GM12878 (cell line): ENCODE measurements around the gene RGS5.
"Not testable (repeated sequence)": the region's sequence is repeated elsewhere in the genome, so short reads cannot be mapped to it uniquely, and the experiment has no call there.

Source experiments
- E4F1 ChIP-seq: fragments of 450-650 bp; IDR thresholded peaks from 2 replicates; pipeline ENCODE4 v1.6.1; 2018; ENCODE audit warnings: borderline replicate concordance, mild to moderate bottlenecking; ENCODE audit not compliant: partially characterized antibody
- EGR1 ChIP-seq, 2 experiments: IDR thresholded peaks; 1 replicate in 1 of 2; 2 replicates in 1 of 2; pipeline ENCODE4 v1.6.1; 2011 to 2012; ENCODE audit warnings: low read depth in 2 of 2, low read length in 2 of 2, borderline replicate concordance in 1 of 2, mild to moderate bottlenecking in 1 of 2, moderate library complexity in 1 of 2
- POLR2A ChIP-seq: IDR thresholded peaks from 2 replicates; pipeline ENCODE4 v1.6.1; 2011; ENCODE audit warnings: low read depth, mild to moderate bottlenecking, low read length
- POLR2AphosphoS5 ChIP-seq: IDR thresholded peaks from 2 replicates; pipeline ENCODE4 v1.6.1; 2011; ENCODE audit warnings: mild to moderate bottlenecking, low read length, inconsistent platforms
- RAD21 ChIP-seq: IDR thresholded peaks from 2 replicates; pipeline ENCODE4 v1.6.1; 2011; ENCODE audit warnings: mild to moderate bottlenecking, low read depth, low read length, moderate library complexity; ENCODE audit not compliant: insufficient read depth
- RCOR1 ChIP-seq: conservative IDR thresholded peaks from 2 replicates; pipeline ENCODE4 v1.6.1; 2012; ENCODE audit warnings: low read depth, low read length, improper control_type of control experiment
- SKIL ChIP-seq: fragments of 450-650 bp; IDR thresholded peaks from 2 replicates; pipeline ENCODE4 v1.6.1; 2017; ENCODE audit warnings: mild to moderate bottlenecking, low read depth, inconsistent platforms; ENCODE audit not compliant: poor library complexity, severe bottlenecking
- TF ChIP-seq, protein P1 (sequence below), 3 experiments: IDR thresholded peaks in 2 of 3; conservative IDR thresholded peaks in 1 of 3; 2 replicates each; pipeline ENCODE4 v1.5.1; 2011; ENCODE audit warnings: low read depth in 3 of 3, low read length in 3 of 3, mild to moderate bottlenecking in 3 of 3, control low read depth in 2 of 3, moderate library complexity in 2 of 3, inconsistent platforms in 1 of 3, mixed read lengths in 1 of 3; ENCODE audit not compliant: control insufficient read depth in 2 of 3, insufficient read depth in 1 of 3; ENCODE audit errors: extremely low read depth in 1 of 3
- TF ChIP-seq, protein P2 (sequence below): IDR thresholded peaks from 2 replicates; pipeline ENCODE4 v1.6.1; 2011; ENCODE audit warnings: low read depth, low read length, improper control_type of control experiment, borderline replicate concordance

DNA sequence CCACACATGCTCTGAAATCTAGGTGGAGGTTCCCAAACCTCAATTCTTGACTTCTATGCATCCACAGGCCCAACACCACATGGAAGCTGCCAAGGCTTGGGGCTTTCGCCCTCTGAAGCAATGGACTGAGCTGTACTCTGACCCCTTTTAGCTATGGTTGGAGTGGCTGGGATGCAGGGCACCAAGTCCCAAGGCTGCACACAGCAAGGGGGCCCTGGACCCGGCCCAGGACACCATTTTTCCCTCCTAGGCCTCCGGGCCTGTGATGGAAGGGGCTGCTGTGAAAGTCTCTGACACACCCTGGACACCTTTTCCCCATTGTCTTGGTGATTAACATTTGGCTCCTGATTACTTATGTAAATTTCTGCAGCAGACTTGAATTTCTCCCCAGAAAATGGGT lies 25.6 kb upstream of the RGS5 start:
- TF ChIP-seq, protein P1, sequence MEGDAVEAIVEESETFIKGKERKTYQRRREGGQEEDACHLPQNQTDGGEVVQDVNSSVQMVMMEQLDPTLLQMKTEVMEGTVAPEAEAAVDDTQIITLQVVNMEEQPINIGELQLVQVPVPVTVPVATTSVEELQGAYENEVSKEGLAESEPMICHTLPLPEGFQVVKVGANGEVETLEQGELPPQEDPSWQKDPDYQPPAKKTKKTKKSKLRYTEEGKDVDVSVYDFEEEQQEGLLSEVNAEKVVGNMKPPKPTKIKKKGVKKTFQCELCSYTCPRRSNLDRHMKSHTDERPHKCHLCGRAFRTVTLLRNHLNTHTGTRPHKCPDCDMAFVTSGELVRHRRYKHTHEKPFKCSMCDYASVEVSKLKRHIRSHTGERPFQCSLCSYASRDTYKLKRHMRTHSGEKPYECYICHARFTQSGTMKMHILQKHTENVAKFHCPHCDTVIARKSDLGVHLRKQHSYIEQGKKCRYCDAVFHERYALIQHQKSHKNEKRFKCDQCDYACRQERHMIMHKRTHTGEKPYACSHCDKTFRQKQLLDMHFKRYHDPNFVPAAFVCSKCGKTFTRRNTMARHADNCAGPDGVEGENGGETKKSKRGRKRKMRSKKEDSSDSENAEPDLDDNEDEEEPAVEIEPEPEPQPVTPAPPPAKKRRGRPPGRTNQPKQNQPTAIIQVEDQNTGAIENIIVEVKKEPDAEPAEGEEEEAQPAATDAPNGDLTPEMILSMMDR (IDR thresholded peaks at IDR 0.05 in 2 of 3, conservative IDR thresholded peaks at IDR 0.05 in 1 of 3; ENCODE audit: control insufficient read depth in 2 of 3, extremely low read depth in 1 of 3, insufficient read depth in 1 of 3, low read depth in 3 of 3, low read length in 3 of 3) = not testable (repeated sequence)
- not testable (repeated sequence) for TF ChIP-seq RCOR1; POLR2A; POLR2AphosphoS5; EGR1 (IDR thresholded peaks at IDR 0.05; ENCODE audit: borderline replicate concordance in 1 of 2, low read depth in 2 of 2, low read length in 2 of 2); RAD21; E4F1; SKIL
- TF ChIP-seq, protein P2, sequence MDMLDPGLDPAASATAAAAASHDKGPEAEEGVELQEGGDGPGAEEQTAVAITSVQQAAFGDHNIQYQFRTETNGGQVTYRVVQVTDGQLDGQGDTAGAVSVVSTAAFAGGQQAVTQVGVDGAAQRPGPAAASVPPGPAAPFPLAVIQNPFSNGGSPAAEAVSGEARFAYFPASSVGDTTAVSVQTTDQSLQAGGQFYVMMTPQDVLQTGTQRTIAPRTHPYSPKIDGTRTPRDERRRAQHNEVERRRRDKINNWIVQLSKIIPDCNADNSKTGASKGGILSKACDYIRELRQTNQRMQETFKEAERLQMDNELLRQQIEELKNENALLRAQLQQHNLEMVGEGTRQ = not testable (repeated sequence)
